Measurements from ENCODE around the gene PACS1. TPM values are rescaled to one million over a fixed set of nuclear protein-coding genes. Genes with fewer than 3 reads are reported as not detected.
"Not testable (repeated sequence)": the region's sequence is repeated elsewhere in the genome, so short reads cannot be mapped to it uniquely, and the experiment has no call there.

The PACS1 gene
- total and polyA plus RNA-seq, 2 donors (not counting 1 experiment from before 2014, with no cell fraction given), result 25.9 to 28.5 TPM

DNA sequence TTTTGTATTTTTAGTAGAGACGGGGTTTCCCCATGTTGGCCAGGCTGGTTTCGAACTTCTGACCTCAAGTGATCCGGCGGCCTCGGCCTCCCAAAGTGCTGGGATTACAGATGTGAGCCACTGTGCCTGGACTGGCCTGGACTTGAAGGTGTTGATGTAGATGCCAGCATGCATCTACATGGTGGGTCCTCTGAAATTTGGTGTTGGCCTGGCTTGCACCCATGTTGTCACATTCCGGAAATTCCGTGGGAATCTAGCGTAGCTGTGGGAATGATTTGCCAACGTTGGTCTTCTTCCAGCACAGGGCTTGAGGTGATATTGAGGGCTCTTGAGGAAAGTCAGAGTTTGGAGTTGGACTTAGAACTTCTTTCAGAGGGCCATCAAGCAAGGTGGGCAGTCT, 6.5 kb downstream of the PACS1 start:
- no peak for TF ChIP-seq EZH2 (IDR thresholded peaks at IDR 0.05; ENCODE audit: low read length, missing control alignments)
- TF ChIP-seq, protein P1, sequence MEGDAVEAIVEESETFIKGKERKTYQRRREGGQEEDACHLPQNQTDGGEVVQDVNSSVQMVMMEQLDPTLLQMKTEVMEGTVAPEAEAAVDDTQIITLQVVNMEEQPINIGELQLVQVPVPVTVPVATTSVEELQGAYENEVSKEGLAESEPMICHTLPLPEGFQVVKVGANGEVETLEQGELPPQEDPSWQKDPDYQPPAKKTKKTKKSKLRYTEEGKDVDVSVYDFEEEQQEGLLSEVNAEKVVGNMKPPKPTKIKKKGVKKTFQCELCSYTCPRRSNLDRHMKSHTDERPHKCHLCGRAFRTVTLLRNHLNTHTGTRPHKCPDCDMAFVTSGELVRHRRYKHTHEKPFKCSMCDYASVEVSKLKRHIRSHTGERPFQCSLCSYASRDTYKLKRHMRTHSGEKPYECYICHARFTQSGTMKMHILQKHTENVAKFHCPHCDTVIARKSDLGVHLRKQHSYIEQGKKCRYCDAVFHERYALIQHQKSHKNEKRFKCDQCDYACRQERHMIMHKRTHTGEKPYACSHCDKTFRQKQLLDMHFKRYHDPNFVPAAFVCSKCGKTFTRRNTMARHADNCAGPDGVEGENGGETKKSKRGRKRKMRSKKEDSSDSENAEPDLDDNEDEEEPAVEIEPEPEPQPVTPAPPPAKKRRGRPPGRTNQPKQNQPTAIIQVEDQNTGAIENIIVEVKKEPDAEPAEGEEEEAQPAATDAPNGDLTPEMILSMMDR (conservative IDR thresholded peaks at IDR 0.05 in 1 of 2, IDR thresholded peaks at IDR 0.05 in 1 of 2; ENCODE audit: low read depth in 1 of 2, low read length in 2 of 2), result no peak
- H2AFZ ChIP-seq (ENCODE audit: low read length), result no peak overlapping the region
- H3K9me3 ChIP-seq (ENCODE audit: control insufficient read depth, insufficient read depth, low read depth, low read length), result no peaks in the 10 kb centered on the region
- no peak overlapping the region for H3K4me2 ChIP-seq (ENCODE audit: extremely low read depth, insufficient read depth, low read length)
- no peaks in the 10 kb centered on the region for H3K27me3 ChIP-seq (ENCODE audit: control insufficient read depth, insufficient read depth, low read length)
- peaks cover 1% of the 10 kb centered on the region for H4K20me1 ChIP-seq (ENCODE audit: control insufficient read depth, extremely low read depth, insufficient read depth, low read length)
- H3K27ac ChIP-seq (ENCODE audit: insufficient read depth, low read length), result no peak overlapping the region
- H3K4me1 ChIP-seq (ENCODE audit: control insufficient read depth, extremely low read depth, insufficient read depth, low read length), result peaks cover 11% of the 10 kb centered on the region
- H3K4me3 ChIP-seq (replicated peaks in 1 of 4; ENCODE audit: control extremely low read depth in 1 of 4, insufficient read depth in 1 of 4, low read depth in 3 of 4, low read length in 4 of 4), result no peak overlapping the region
- peak in 1 of 2 donors; percentile 36 for DNase-seq (ENCODE audit: low read depth in 2 of 2)
- H3K36me3 ChIP-seq (ENCODE audit: control insufficient read depth, insufficient read depth, low read length), result no peaks in the 10 kb centered on the region
- peaks cover 20% of the 10 kb centered on the region for H3K79me2 ChIP-seq (ENCODE audit: control insufficient read depth, insufficient read depth, low read length)
- no peak overlapping the region for H3K9ac ChIP-seq (ENCODE audit: insufficient read depth, low read length)

GRCh38 chr11:66077927-66078326, 7.9 kb downstream of the PACS1 start:
- peaks cover 15% of the 10 kb centered on the region for H3K79me2 ChIP-seq (ENCODE audit: control insufficient read depth, insufficient read depth, low read length)
- no peak overlapping the region for H3K9ac ChIP-seq (ENCODE audit: insufficient read depth, low read length)
- no peak for TF ChIP-seq EZH2 (IDR thresholded peaks at IDR 0.05; ENCODE audit: low read length, missing control alignments)
- TF ChIP-seq, protein P1 (conservative IDR thresholded peaks at IDR 0.05 in 1 of 2, IDR thresholded peaks at IDR 0.05 in 1 of 2; ENCODE audit: low read depth in 1 of 2, low read length in 2 of 2), result no peak
- H4K20me1 ChIP-seq (ENCODE audit: control insufficient read depth, extremely low read depth, insufficient read depth, low read length), result peaks cover 1% of the 10 kb centered on the region
- DNase-seq (ENCODE audit: low read depth in 2 of 2), result no peak
- H3K27me3 ChIP-seq (ENCODE audit: control insufficient read depth, insufficient read depth, low read length), result no peaks in the 10 kb centered on the region
- H2AFZ ChIP-seq (ENCODE audit: low read length), result no peak overlapping the region
- no peak overlapping the region for H3K27ac ChIP-seq (ENCODE audit: insufficient read depth, low read length)
- H3K36me3 ChIP-seq (ENCODE audit: control insufficient read depth, insufficient read depth, low read length), result no peaks in the 10 kb centered on the region
- H3K4me3 ChIP-seq (replicated peaks in 1 of 4; ENCODE audit: control extremely low read depth in 1 of 4, insufficient read depth in 1 of 4, low read depth in 3 of 4, low read length in 4 of 4), result no peak overlapping the region
- H3K4me1 ChIP-seq (ENCODE audit: control insufficient read depth, extremely low read depth, insufficient read depth, low read length), result peaks cover 8% of the 10 kb centered on the region
- H3K9me3 ChIP-seq (ENCODE audit: control insufficient read depth, insufficient read depth, low read depth, low read length), result no peaks in the 10 kb centered on the region
- no peak overlapping the region for H3K4me2 ChIP-seq (ENCODE audit: extremely low read depth, insufficient read depth, low read length)

- not testable (repeated sequence) for H3K36me3 ChIP-seq (ENCODE audit: control insufficient read depth, insufficient read depth, low read length); H3K27me3 ChIP-seq (ENCODE audit: control insufficient read depth, insufficient read depth, low read length); H3K4me3 ChIP-seq (replicated peaks in 1 of 4; ENCODE audit: control extremely low read depth in 1 of 4, insufficient read depth in 1 of 4, low read depth in 3 of 4, low read length in 4 of 4); H3K9me3 ChIP-seq (ENCODE audit: control insufficient read depth, insufficient read depth, low read depth, low read length); H3K4me1 ChIP-seq (ENCODE audit: control insufficient read depth, extremely low read depth, insufficient read depth, low read length); H2AFZ ChIP-seq (ENCODE audit: low read length); H4K20me1 ChIP-seq (ENCODE audit: control insufficient read depth, extremely low read depth, insufficient read depth, low read length); H3K27ac ChIP-seq (ENCODE audit: insufficient read depth, low read length); H3K9ac ChIP-seq (ENCODE audit: insufficient read depth, low read length); H3K4me2 ChIP-seq (ENCODE audit: extremely low read depth, insufficient read depth, low read length); DNase-seq (ENCODE audit: low read depth in 2 of 2)
- peaks cover 15% of the 10 kb centered on the region for H3K79me2 ChIP-seq (ENCODE audit: control insufficient read depth, insufficient read depth, low read length)
Observed at GRCh38 chr11:66078949-66079348, 8.9 kb downstream of the PACS1 start.

Data from fibroblast of lung (primary cell).